Limb (tissue), 2 donors: Measurements from ENCODE around the gene NEMP1.
"Not testable (repeated sequence)": the region's sequence is repeated elsewhere in the genome, so short reads cannot be mapped to it uniquely, and the experiment has no call there.

ENCODE experiments used
- DNase-seq, 2 donors: peaks; one replicate each; pipeline ENCODE4 v3.0.0-alpha.2; 2016; ENCODE audit errors: extremely low spot score in 2 of 2

Gene NEMP1

GRCh38 chr12:57091638-57092528, 13.3 kb upstream of the NEMP1 start:
- no peak for DNase-seq

GRCh38 chr12:57090924-57091637, 12.5 kb upstream of the NEMP1 start:
- no peak for DNase-seq

- DNase-seq: no peak
These were observed 11.9 kb upstream of the NEMP1 start for GRCh38 chr12:57090490-57090889.

- peak; percentile 54 to 79 for DNase-seq
These were observed 11.0 kb upstream of the NEMP1 start for GRCh38 chr12:57089271-57090245.

- DNase-seq: peak; percentile 94 to 96
These were observed 10.0 kb upstream of the NEMP1 start, which contains the start of gene NAB2 for GRCh38 chr12:57088354-57089270. TSS of gene NAB2 (plus strand) at chr12:57089114. CDS start at chr12:57089272, 158 bp downstream.

GRCh38 chr12:57087691-57088353, 9.2 kb upstream of the NEMP1 start:
- DNase-seq: peak; percentile 92

GRCh38 chr12:57087010-57087690, 8.6 kb upstream of the NEMP1 start:
- DNase-seq: peak; percentile 83 to 91

GRCh38 chr12:57086493-57087009, 8.0 kb upstream of the NEMP1 start:
- DNase-seq: peak; percentile 82 to 84

GRCh38 chr12:57085999-57086492, 7.5 kb upstream of the NEMP1 start:
- DNase-seq: peak; percentile 63 to 68

- no peak for DNase-seq
These were observed 2.3 kb upstream of the NEMP1 start for GRCh38 chr12:57080855-57081254.

GRCh38 chr12:57079821-57080220, 1.2 kb upstream of the NEMP1 start:
- DNase-seq: no peak

- DNase-seq: not testable (repeated sequence)
These were observed 4.8 kb downstream of the NEMP1 start for GRCh38 chr12:57073566-57074450.

GRCh38 chr12:57072661-57073060, 5.9 kb downstream of the NEMP1 start:
- DNase-seq: no peak

- DNase-seq: peak; percentile 59 to 88
These were observed 9.1 kb downstream of the NEMP1 start for GRCh38 chr12:57069523-57069922.

- no peak for DNase-seq
These were observed 12.3 kb downstream of the NEMP1 start for GRCh38 chr12:57066245-57066644.

GRCh38 chr12:57063991-57064685, 14.5 kb downstream of the NEMP1 start:
- no peak for DNase-seq

- no peak for DNase-seq
These were observed 20.1 kb downstream of the NEMP1 start for GRCh38 chr12:57058454-57058853.
